Gastroesophageal sphincter (tissue), 3 donors: ENCODE results near the gene CCDC178.

Source experiments
- CTCF ChIP-seq, 4 experiments: fragments of 200-600 bp in 2 of 4; fragments of 450-650 bp in 2 of 4; sonication (generic) in 1 of 4; IDR thresholded peaks; one replicate each; pipeline ENCODE4 v1.5.1; 2017 to 2019; ENCODE audit warnings: antibody characterized with exemption in 4 of 4, mild to moderate bottlenecking in 2 of 4, moderate library complexity in 2 of 4
- EP300 ChIP-seq: sonication (generic); formaldehyde crosslinking; IDR thresholded peaks from one replicate; pipeline ENCODE4 v1.6.1; 2017; ENCODE audit warnings: antibody characterized with exemption, mild to moderate bottlenecking
- POLR2A ChIP-seq, 2 donors: fragments of 450-650 bp; IDR thresholded peaks; one replicate each; pipeline ENCODE4 v1.6.1; 2017; ENCODE audit warnings: antibody characterized with exemption in 2 of 2, mild to moderate bottlenecking in 2 of 2, moderate library complexity in 1 of 2
- POLR2AphosphoS5 ChIP-seq: sonication (generic); formaldehyde crosslinking; IDR thresholded peaks from one replicate; pipeline ENCODE4 v1.6.1; 2017; ENCODE audit warnings: antibody characterized with exemption

- no peak for TF ChIP-seq CTCF (IDR thresholded peaks at IDR 0.05)
- TF ChIP-seq EP300 = no peak
- no peak for TF ChIP-seq POLR2A (IDR thresholded peaks at IDR 0.05)
- no peak for TF ChIP-seq POLR2AphosphoS5
These were observed 418.2 kb downstream of the CCDC178 start for GRCh38 chr18:33022370-33022769.
